HG02610 (cell line): ENCODE data around the gene EXOC5.

ENCODE experiments used
- ATAC-seq: cut with Tn5 transposase; IDR thresholded peaks from one replicate; pipeline ENCODE4 v1.9.1; 2021; ENCODE audit warnings: mild to moderate bottlenecking, moderate library complexity; ENCODE audit not compliant: unreplicated experiment

Gene EXOC5, protein sequence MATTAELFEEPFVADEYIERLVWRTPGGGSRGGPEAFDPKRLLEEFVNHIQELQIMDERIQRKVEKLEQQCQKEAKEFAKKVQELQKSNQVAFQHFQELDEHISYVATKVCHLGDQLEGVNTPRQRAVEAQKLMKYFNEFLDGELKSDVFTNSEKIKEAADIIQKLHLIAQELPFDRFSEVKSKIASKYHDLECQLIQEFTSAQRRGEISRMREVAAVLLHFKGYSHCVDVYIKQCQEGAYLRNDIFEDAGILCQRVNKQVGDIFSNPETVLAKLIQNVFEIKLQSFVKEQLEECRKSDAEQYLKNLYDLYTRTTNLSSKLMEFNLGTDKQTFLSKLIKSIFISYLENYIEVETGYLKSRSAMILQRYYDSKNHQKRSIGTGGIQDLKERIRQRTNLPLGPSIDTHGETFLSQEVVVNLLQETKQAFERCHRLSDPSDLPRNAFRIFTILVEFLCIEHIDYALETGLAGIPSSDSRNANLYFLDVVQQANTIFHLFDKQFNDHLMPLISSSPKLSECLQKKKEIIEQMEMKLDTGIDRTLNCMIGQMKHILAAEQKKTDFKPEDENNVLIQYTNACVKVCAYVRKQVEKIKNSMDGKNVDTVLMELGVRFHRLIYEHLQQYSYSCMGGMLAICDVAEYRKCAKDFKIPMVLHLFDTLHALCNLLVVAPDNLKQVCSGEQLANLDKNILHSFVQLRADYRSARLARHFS

DNA sequence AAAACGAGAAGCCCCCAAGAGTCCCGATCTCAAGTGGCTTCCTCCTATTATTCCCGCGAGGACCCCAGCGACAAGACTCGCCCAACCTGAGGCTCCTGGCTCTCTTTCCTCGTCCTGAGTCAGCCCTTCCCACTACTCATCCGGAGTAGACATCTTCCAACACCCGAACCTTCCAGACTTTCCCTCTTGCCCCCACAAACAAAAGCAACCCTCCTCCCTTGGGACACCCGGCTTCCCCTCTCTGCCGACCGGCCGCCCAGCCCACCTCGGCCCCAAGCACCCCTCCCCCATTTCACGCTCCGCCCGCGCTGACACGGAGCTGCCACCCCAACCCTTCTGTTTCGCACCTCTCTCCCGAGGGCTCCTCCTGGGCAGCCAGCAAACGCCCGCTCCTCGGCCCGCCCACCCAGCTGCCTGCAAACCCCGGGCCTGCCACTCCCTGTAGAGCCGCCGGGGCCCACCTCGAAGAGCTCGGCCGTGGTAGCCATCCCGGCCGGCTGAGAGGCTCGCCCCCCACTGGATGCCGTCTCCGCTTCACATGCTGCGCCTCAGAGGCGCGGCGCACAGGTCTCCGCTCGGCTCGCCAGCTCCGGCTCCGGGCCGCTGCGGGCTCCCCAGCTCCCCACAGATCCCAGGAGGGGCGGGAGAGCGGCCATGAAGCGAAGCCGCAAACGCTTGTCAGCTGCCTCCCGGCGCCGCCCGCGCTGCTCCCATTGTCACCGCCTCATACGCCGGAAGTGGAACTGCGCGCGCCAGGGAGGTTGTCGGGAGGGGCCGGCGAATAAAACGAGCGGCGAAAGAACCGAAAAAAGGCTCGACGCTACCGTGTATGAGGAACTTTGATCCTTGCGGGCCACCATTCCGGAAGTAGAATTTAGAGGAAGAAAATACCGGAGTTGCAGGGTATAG, at the start of gene EXOC5, which contains the start of gene AP5M1:
Gene EXOC5, minus strand, starts transcription at position 745 of the 909 bp plus-strand sequence. Its CDS starts 257 bp downstream, at position 488.
Gene AP5M1, plus strand, starts transcription at position 811 of the 909 bp plus-strand sequence. CDS start 344 bp downstream, outside the sequence.
- ATAC-seq: peak; percentile 90

- ATAC-seq: peak; percentile 69
Observed at GRCh38 chr14:57317248-57317833, 48.6 kb upstream of the EXOC5 start.

- ATAC-seq: no peak
Observed at GRCh38 chr14:57314396-57315089, 45.8 kb upstream of the EXOC5 start.

GRCh38 chr14:57302883-57303282, 34.2 kb upstream of the EXOC5 start:
- ATAC-seq: no peak

GRCh38 chr14:57299511-57299910, 30.8 kb upstream of the EXOC5 start:
- no peak for ATAC-seq

GRCh38 chr14:57297852-57298251, 29.1 kb upstream of the EXOC5 start:
- no peak for ATAC-seq

GRCh38 chr14:57295239-57295638, 26.5 kb upstream of the EXOC5 start:
- no peak for ATAC-seq

GRCh38 chr14:57293866-57294837, 25.4 kb upstream of the EXOC5 start:
- no peak for ATAC-seq

- ATAC-seq: no peak
Observed at GRCh38 chr14:57291692-57292647, 23.3 kb upstream of the EXOC5 start.

DNA sequence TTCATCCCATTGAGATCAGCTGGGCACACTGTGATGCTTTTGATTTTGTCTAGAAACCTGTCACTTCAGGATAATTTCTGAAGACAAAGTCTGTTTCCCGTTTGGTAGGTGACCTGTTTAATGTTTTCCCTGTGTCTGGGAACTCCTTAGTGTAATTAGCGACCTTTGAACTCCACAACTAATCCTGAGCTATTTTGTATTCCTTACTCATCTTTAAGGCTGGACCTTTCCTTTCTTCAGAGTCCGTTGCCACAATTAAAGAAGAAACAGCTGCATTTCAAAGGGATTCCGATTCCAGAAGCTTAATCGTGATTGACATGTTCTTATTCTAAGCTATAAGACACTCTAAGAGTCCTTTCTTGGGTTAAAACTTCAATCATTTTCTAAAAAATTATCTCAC, 22.0 kb upstream of the EXOC5 start:
- no peak for ATAC-seq

GRCh38 chr14:57287745-57288144, 19.0 kb upstream of the EXOC5 start:
- ATAC-seq: no peak

- ATAC-seq: no peak
Observed at GRCh38 chr14:57277062-57277461, 8.4 kb upstream of the EXOC5 start.

DNA sequence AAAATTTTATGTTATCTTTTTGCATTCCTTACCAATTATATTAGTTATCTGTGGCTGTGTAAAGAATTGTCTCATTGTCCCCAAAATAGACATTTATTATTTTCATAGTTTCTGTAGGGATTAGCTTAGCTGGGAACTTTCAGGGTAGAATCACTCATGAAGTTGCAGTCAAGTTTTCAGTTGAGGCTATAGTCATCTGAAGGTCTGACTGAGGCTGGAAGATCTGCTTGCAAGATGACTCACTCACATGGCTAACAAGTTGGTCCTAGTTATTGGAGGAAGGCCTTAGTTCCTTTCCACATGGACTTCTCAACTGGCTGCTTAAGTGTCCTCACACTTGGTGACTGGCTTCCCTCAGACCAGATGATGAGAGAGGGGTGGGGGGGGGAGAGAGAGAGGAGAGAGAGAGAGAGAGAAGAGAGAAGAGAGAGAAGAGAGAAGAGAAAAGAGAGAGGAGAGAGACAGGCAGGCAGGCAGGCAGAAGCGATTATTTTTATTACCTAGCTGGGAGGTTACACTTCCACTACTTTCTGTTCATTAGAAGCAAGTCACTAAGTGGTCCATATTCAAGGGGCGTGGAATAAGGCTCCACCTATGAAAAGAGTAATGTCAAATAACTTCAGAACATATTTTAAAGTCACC, 6.4 kb upstream of the EXOC5 start:
- no peak for ATAC-seq

GRCh38 chr14:57274551-57274950, 5.8 kb upstream of the EXOC5 start:
- ATAC-seq: no peak

- ATAC-seq: no peak
Observed at GRCh38 chr14:57273236-57273635, 4.5 kb upstream of the EXOC5 start.

DNA sequence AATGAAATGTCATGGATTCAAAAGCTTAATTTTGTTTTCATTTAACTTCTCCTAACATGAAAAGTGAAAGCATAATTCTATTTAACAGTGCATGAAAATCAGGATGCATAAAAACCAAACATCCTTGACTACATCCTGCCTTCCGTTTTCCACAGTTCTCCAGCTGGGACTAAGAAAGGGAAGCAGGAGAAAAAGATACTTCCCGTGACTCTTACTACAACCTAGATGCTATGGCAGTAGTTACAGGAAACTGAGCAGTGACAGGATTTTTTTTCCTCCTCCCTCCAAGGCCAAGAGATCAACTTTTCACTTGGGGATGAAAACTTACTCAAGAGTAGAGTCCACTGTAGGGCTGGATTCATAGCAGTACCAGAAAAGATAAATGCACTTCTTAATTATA, 2.6 kb downstream of the EXOC5 start:
- no peak for ATAC-seq

DNA sequence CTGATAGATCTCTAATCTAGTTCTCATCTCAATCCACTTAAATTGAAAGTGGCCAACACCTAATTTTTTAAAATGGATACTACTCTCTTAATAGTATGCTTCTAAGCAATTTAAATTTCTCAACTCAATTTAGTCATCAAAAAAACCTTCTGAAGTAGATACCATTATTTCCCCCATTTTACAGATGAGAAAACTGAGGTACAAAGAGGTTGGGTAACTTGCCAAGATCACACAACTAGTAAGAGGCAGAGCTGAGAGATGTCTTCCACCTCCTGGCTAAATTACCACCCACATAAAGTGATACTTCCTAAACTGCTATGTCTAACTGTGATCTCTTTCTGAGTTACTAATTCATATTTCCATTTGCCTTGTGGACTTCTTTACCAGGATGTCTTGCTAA, 6.6 kb downstream of the EXOC5 start:
- no peak for ATAC-seq
